ENCODE data around the gene LARP4B. TPM values are rescaled to one million over a fixed set of nuclear protein-coding genes. Genes with fewer than 3 reads are reported as not detected.

LARP4B gene
- polyA plus RNA-seq, 1 of the 3 experiments (the other 2 are of a cell fraction), result 23.3 TPM

DNA sequence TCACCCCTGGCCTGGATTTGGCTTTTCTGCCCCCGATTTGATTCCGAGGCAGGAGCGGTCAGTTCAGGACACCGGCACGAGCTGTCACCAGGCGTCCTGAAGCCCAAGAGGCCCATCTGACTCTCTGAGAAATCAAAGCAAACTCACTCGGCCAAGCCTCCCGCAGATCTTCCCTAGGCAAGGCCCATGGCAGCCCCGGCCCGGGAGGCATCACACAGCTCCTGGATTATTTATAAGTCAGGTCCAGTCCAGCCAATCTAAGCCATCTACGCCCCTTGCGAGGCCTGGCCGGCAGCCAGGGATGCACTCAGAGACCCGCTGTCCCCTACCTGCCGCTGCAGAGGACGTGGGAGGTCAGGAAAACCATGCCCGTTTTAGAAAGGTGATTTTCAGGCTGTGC lies 154.7 kb downstream of the LARP4B start:
- no peaks in the 10 kb centered on the region for H3F3A ChIP-seq (replicated peaks; ENCODE audit: insufficient read depth)
- no peak overlapping the region for H3K4me3 ChIP-seq (ENCODE audit: low read depth in 2 of 2, low read length in 1 of 2)
- no peaks in the 10 kb centered on the region for H3K27me3 ChIP-seq (ENCODE audit: insufficient read depth)
- no peak overlapping the region for H3K9ac ChIP-seq
- DNase-seq, result peak; percentile 76
- ChIA-PET POLR2A (no interaction called here), CTCF (interaction anchor here (0.6 to 1.9 kb wide), 2 partner anchors 9 to 13 kb away, joined by 3 to 6 read pairs; no protein-coding TSS in a partner anchor)
- no peak overlapping the region for H2AFZ ChIP-seq (ENCODE audit: low read depth)
- no peaks in the 10 kb centered on the region for H3K9me3 ChIP-seq
- H3K4me2 ChIP-seq, result no peak overlapping the region
- TF ChIP-seq EZH2phosphoT487 (IDR thresholded peaks at IDR 0.05; ENCODE audit: borderline replicate concordance, low read depth), result no peak
- TF ChIP-seq SMC3 (IDR thresholded peaks at IDR 0.05; ENCODE audit: low read depth, low read length), result no peak
- no peak for TF ChIP-seq NFIC (IDR thresholded peaks at IDR 0.05; ENCODE audit: borderline replicate concordance)
- no peak for TF ChIP-seq RCOR1 (IDR thresholded peaks at IDR 0.05; ENCODE audit: low read length)
- no peaks in the 10 kb centered on the region for H3K9me2 ChIP-seq
- no peaks in the 10 kb centered on the region for H4K20me1 ChIP-seq (ENCODE audit: insufficient read depth)
- peaks cover 4 to 5% of the 10 kb centered on the region in 2 experiments; a peak in 2 of 4 replicates for H3K4me1 ChIP-seq (ENCODE audit: control insufficient read depth in 1 of 2, insufficient read depth in 2 of 2, low read depth in 1 of 2, low read length in 1 of 2)
- H3K79me2 ChIP-seq (ENCODE audit: insufficient read depth), result no peaks in the 10 kb centered on the region
- 76% methylated on average over 15 of the region's 17 CpGs for WGBS (ENCODE audit: low lambda C conversion rate)
- no peak overlapping the region for H3K27ac ChIP-seq (ENCODE audit: low read depth in 2 of 2, low read length in 1 of 2)
- no peaks in the 10 kb centered on the region for H3K36me3 ChIP-seq (replicated peaks in 1 of 2; ENCODE audit: control insufficient read depth in 1 of 2, insufficient read depth in 2 of 2, low read length in 1 of 2)

DNA sequence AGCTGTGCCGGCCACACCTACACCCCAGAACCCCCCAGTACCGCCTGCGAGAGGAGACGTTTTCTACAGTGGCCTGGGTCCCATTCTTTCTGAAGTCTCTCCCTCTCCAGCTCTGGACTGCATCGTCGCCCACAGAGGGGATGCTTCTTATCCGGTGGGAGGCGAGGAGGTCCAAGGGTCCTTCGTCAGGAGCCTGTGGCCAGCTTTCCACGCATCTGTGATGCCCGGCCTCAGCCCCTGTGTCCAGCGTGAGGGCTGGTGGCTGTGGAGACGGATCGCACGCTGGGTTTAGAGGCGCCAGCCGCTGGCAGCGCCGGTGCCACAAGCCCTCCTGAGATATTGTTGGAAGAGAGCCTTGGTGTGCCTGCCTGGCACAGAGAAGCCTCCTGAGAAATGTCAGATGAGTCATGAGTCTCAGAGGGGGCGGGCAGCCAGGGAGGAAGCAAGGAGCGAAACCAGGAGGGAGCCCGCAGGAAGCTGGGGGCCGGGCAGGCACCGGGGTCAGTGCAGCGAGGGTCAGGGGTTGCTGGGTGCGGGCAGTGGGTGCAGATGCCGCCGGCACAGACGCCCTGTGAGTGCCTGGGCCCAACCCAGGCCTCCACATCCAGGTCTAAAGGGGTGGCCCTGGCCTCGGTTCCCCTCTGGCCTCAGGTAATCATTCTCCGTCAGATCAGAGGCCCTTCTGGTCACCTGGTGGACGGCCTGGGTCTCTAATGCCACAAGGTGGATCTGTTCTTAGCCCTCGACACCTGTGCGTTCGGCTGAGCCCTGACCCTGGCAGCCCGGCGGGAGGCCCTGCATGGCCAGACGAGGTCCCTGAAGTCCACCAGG lies 156.0 kb downstream of the LARP4B start:
- Histone ChIP-seq H3K27me3 (ENCODE audit: insufficient read depth) (no peaks in the 10 kb centered on the region), H3K79me2 (ENCODE audit: insufficient read depth) (no peaks in the 10 kb centered on the region), H3K36me3 (replicated peaks in 1 of 2; ENCODE audit: control insufficient read depth in 1 of 2, insufficient read depth in 2 of 2, low read length in 1 of 2) (no peaks in the 10 kb centered on the region), H3K4me1 (ENCODE audit: control insufficient read depth in 1 of 2, insufficient read depth in 2 of 2, low read depth in 1 of 2, low read length in 1 of 2) (peaks cover 4 to 5% of the 10 kb centered on the region in 2 experiments; a peak in 2 of 4 replicates), H4K20me1 (ENCODE audit: insufficient read depth) (no peaks in the 10 kb centered on the region), H3K9ac (no peak overlapping the region), H3K27ac (ENCODE audit: low read depth in 2 of 2, low read length in 1 of 2) (no peak overlapping the region), H3K4me3 (ENCODE audit: low read depth in 2 of 2, low read length in 1 of 2) (no peak overlapping the region), H2AFZ (ENCODE audit: low read depth) (no peak overlapping the region), H3K4me2 (0 out of 2 replicates have a peak overlapping the region, but pooled peaks have one; percentile 16), H3K9me2 (no peaks in the 10 kb centered on the region), H3F3A (replicated peaks; ENCODE audit: insufficient read depth) (no peaks in the 10 kb centered on the region), H3K9me3 (no peaks in the 10 kb centered on the region)
- 77% methylated on average over 27 of the region's 38 CpGs for WGBS (ENCODE audit: low lambda C conversion rate)
- CTCF ChIA-PET, result interaction anchor here (1.9 kb wide), 1 partner anchor 14 kb away, joined by 6 read pairs; no protein-coding TSS in a partner anchor
- TF ChIP-seq TEAD4 (IDR thresholded peaks at IDR 0.05; ENCODE audit: borderline replicate concordance, insufficient read depth) (0 out of 2 replicates have a peak, but pooled peaks have one; percentile 26), NFIC (IDR thresholded peaks at IDR 0.05; ENCODE audit: borderline replicate concordance) (peak; percentile 34; the same call in 1 of the 2 replicates), RXRA (IDR thresholded peaks at IDR 0.05; ENCODE audit: borderline replicate concordance, low read depth) (no peak), MEF2A (IDR thresholded peaks at IDR 0.05; ENCODE audit: borderline replicate concordance, low read depth) (no peak), JUND (IDR thresholded peaks at IDR 0.05) (peak; percentile 53; the same call in 1 of the 2 replicates), FOSL2 (IDR thresholded peaks at IDR 0.05; ENCODE audit: borderline replicate concordance, low read depth) (peak; percentile 71), TCF12 (IDR thresholded peaks at IDR 0.05) (0 out of 2 replicates have a peak, but pooled peaks have one; percentile 28)
- TF ChIP-seq, protein P1, sequence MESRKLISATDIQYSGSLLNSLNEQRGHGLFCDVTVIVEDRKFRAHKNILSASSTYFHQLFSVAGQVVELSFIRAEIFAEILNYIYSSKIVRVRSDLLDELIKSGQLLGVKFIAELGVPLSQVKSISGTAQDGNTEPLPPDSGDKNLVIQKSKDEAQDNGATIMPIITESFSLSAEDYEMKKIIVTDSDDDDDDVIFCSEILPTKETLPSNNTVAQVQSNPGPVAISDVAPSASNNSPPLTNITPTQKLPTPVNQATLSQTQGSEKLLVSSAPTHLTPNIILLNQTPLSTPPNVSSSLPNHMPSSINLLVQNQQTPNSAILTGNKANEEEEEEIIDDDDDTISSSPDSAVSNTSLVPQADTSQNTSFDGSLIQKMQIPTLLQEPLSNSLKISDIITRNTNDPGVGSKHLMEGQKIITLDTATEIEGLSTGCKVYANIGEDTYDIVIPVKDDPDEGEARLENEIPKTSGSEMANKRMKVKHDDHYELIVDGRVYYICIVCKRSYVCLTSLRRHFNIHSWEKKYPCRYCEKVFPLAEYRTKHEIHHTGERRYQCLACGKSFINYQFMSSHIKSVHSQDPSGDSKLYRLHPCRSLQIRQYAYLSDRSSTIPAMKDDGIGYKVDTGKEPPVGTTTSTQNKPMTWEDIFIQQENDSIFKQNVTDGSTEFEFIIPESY (IDR thresholded peaks at IDR 0.05; ENCODE audit: borderline replicate concordance, low read depth), result no peak
- TF ChIP-seq, protein P2, sequence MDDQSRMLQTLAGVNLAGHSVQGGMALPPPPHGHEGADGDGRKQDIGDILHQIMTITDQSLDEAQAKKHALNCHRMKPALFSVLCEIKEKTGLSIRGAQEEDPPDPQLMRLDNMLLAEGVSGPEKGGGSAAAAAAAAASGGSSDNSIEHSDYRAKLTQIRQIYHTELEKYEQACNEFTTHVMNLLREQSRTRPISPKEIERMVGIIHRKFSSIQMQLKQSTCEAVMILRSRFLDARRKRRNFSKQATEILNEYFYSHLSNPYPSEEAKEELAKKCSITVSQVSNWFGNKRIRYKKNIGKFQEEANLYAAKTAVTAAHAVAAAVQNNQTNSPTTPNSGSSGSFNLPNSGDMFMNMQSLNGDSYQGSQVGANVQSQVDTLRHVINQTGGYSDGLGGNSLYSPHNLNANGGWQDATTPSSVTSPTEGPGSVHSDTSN (IDR thresholded peaks at IDR 0.05), result 0 out of 2 replicates have a peak, but pooled peaks have one; percentile 10
- POLR2A ChIA-PET, result no interaction called here
- DNase-seq, result no peak
